Right lobe of liver (tissue), 6 donors: ENCODE results near the gene HCN1. TPM values are rescaled to one million over a fixed set of nuclear protein-coding genes. Genes with fewer than 3 reads are reported as not detected.

ENCODE experiments used
- ATAC-seq, 4 donors: fragments of 200-7000 bp; cut with Tn5 transposase; one replicate each; pipeline ENCODE4 v1.9.1; 2020; ENCODE audit warnings: mild to moderate bottlenecking in 4 of 4, moderate library complexity in 4 of 4
- DNase-seq, 3 donors: peaks; one replicate each; pipeline ENCODE4 v3.0.0-alpha.2; 2020
- H3K27ac ChIP-seq, 3 donors: fragments of 200-600 bp; one replicate each; pipeline ENCODE4 v1.8.0; 2022
- H3K27me3 ChIP-seq, 2 donors: fragments of 200-600 bp; one replicate each; pipeline ENCODE4 v1.8.0; 2022
- H3K36me3 ChIP-seq, 4 donors: fragments of 200-600 bp; sonication (generic) in 1 of 4; one replicate each; pipeline versions ENCODE4 v1.5.1 to v1.8.0; 2017 to 2022; ENCODE audit warnings: control low read depth in 1 of 4
- H3K4me1 ChIP-seq, 4 donors: fragments of 200-600 bp; sonication (generic) in 1 of 4; one replicate each; pipeline versions ENCODE4 v1.5.1 to v1.8.0; 2017 to 2022; ENCODE audit warnings: control low read depth in 1 of 4
- H3K4me3 ChIP-seq, 3 donors: fragments of 200-600 bp; one replicate each; pipeline ENCODE4 v1.8.0; 2022
- H3K9me3 ChIP-seq, 4 donors: fragments of 200-600 bp; sonication (generic) in 1 of 4; one replicate each; pipeline versions ENCODE4 v1.5.1 to v1.8.0; 2017 to 2022; ENCODE audit warnings: control low read depth in 1 of 4
- POLR2A ChIP-seq: fragments of 450-650 bp; IDR thresholded peaks from one replicate; pipeline ENCODE4 v1.6.1; 2017; ENCODE audit warnings: antibody characterized with exemption, mild to moderate bottlenecking
- WGBS: methylation state at CpG from one replicate; pipeline ENCODE4 v1.1.6; 2018; ENCODE audit warnings: low coverage, low lambda C conversion rate; ENCODE audit not compliant: insufficient coverage; ENCODE audit errors: missing lambda C conversion rate; 5-methylcytosine and 5-hydroxymethylcytosine counted together
- intact Hi-C, 2 donors: fragments of 100-400 bp; cut with DNase I; formaldehyde crosslinking; loops; one replicate each; pipeline versions ENCODE4 v1.11.2 to v1.14.1; 2022
- total RNA-seq, 6 experiments: library from RNA; depleted of rRNA in 2 of 6; stranded (reverse); fragments of >200 nt in 2 of 6; fragmentation: NEBNext Ultra II Directional in 3 of 6; extraction: Animal tissue kit (Norgen Biotek cat#: 25700) in 3 of 6; gene quantifications; one replicate each; pipeline versions ENCODE4 v1.1.0 to v1.2.4, GENCODE V29; 2016 to 2023
- TF ChIP-seq, protein P1 (sequence below), 4 donors: fragments of 200-600 bp in 3 of 4; fragments of 450-650 bp in 1 of 4; IDR thresholded peaks; one replicate each; pipeline versions ENCODE4 v1.5.1 to v1.8.0; 2016 to 2022; ENCODE audit warnings: antibody characterized with exemption in 4 of 4, mild to moderate bottlenecking in 2 of 4
- donor health status: DM: no; HTN: yes; CAD: no.
- donor health status: DM: no; HTN: no; CAD: no.
- donor health status: DM: no; HTN: no; CAD: no.
- donor health status: DM: no; HTN: yes; CAD: no.
- donor health status: DM: no; HTN: yes; CAD: no.

HCN1 gene
- total RNA-seq, 6 experiments from 2014 or later: 0.09 to 0.12 TPM; not detected in 4

DNA sequence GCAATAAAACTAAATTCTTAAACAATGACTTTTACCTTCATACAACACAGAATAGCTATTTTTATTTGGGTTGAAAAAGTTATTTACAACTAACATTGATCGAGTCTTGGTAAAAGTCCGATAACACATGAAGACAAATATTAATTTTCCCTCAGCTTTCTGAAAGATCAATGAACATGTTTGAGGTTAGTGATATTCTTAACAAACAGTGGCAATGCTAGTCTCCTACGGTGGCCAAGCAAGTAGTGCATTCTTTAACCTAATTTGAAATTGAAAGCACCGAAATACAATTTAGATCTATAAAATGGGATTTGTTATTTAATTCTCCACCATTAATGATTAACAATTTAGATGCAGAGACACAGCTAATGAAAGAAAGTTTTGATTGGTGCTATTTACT lies 435.1 kb downstream of the HCN1 start:
- TF ChIP-seq, protein P1, sequence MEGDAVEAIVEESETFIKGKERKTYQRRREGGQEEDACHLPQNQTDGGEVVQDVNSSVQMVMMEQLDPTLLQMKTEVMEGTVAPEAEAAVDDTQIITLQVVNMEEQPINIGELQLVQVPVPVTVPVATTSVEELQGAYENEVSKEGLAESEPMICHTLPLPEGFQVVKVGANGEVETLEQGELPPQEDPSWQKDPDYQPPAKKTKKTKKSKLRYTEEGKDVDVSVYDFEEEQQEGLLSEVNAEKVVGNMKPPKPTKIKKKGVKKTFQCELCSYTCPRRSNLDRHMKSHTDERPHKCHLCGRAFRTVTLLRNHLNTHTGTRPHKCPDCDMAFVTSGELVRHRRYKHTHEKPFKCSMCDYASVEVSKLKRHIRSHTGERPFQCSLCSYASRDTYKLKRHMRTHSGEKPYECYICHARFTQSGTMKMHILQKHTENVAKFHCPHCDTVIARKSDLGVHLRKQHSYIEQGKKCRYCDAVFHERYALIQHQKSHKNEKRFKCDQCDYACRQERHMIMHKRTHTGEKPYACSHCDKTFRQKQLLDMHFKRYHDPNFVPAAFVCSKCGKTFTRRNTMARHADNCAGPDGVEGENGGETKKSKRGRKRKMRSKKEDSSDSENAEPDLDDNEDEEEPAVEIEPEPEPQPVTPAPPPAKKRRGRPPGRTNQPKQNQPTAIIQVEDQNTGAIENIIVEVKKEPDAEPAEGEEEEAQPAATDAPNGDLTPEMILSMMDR (IDR thresholded peaks at IDR 0.05): no peak
- TF ChIP-seq POLR2A: no peak
- Histone ChIP-seq H3K27ac (no peak overlapping the region), H3K27me3 (no peaks in the 10 kb centered on the region), H3K36me3 (no peaks in the 10 kb centered on the region), H3K9me3 (no peaks in the 10 kb centered on the region), H3K4me3 (no peak overlapping the region), H3K4me1 (peaks cover 0 to 7% (median 0%) of the 10 kb centered on the region in 4 donors)
- DNase-seq: no peak
- WGBS: 29% methylated on average over 4 of the region's 4 CpGs
- ATAC-seq: peak in 3 of 4 donors; percentile 22 to 64 (median 44)
- intact Hi-C loops: no loop called here

DNA sequence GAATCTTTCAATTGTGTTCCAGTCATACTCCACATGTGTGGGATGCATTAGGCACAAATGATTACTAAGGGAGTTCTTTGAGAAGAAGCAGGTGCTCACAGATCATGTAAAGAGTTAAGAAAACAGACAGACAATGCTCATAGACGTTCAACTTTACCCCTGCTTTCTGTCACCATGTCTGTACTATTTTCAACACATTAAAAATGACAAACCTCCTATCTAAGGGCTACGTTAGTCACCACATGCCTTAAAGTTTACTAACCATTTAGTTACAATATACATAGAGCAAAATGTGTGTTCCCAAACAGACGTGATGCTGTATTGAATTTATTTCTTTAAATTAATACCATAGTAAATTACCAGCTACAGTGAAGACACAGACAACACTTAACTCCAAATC lies 435.9 kb downstream of the HCN1 start:
- no peaks in the 10 kb centered on the region for H3K27me3 ChIP-seq
- intact Hi-C loops: no loop called here
- DNase-seq (no peak), ATAC-seq (no peak)
- no peak overlapping the region for H3K4me3 ChIP-seq
- H3K9me3 ChIP-seq: no peaks in the 10 kb centered on the region
- no peak overlapping the region for H3K27ac ChIP-seq
- 48% methylated on average over 3 of the region's 3 CpGs for WGBS
- TF ChIP-seq POLR2A: no peak
- TF ChIP-seq, protein P1 (IDR thresholded peaks at IDR 0.05): no peak
- H3K4me1 ChIP-seq: peaks cover 0 to 7% (median 0%) of the 10 kb centered on the region in 4 donors
- no peaks in the 10 kb centered on the region for H3K36me3 ChIP-seq

- TF ChIP-seq, protein P1 (IDR thresholded peaks at IDR 0.05): no peak
- TF ChIP-seq POLR2A: no peak
- ATAC-seq: no peak
- no peaks in the 10 kb centered on the region for H3K9me3 ChIP-seq
- H3K27ac ChIP-seq: no peak overlapping the region
- 5% methylated on average over 1 of the region's 1 CpG for WGBS
- no peaks in the 10 kb centered on the region for H3K4me1 ChIP-seq
- H3K4me3 ChIP-seq: no peak overlapping the region
- intact Hi-C loops: no loop called here
- no peak for DNase-seq
- H3K36me3 ChIP-seq: no peaks in the 10 kb centered on the region
- H3K27me3 ChIP-seq: no peaks in the 10 kb centered on the region
Measured at GRCh38 chr5:45252978-45253377, 443.2 kb downstream of the HCN1 start.

DNA sequence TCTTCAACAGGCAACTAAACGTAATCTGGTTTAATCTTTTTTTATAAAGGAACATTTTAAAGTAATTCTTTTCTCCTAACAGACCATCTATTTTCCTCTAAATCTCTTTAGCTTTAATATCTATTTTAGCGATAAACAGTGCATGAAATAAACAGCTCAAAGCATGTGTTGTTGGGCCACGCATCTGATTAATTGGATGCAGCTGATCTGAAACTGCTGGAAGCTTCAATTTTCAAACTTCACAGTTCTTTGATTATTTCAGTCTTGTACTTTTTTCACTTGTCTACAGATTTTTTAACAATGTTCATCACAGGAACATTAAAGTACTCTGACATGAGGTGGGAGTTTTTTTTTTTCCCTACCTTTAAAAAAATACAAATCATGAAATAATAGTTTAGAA lies 443.6 kb downstream of the HCN1 start:
- no peak overlapping the region for H3K27ac ChIP-seq
- no peaks in the 10 kb centered on the region for H3K36me3 ChIP-seq
- no peak for ATAC-seq
- TF ChIP-seq, protein P1 (IDR thresholded peaks at IDR 0.05): no peak
- TF ChIP-seq POLR2A: no peak
- H3K4me1 ChIP-seq: no peaks in the 10 kb centered on the region
- H3K4me3 ChIP-seq: no peak overlapping the region
- no peaks in the 10 kb centered on the region for H3K9me3 ChIP-seq
- no peak for DNase-seq
- no peaks in the 10 kb centered on the region for H3K27me3 ChIP-seq
- WGBS: 68% methylated on average over 3 of the region's 3 CpGs
- intact Hi-C loops: no loop called here

DNA sequence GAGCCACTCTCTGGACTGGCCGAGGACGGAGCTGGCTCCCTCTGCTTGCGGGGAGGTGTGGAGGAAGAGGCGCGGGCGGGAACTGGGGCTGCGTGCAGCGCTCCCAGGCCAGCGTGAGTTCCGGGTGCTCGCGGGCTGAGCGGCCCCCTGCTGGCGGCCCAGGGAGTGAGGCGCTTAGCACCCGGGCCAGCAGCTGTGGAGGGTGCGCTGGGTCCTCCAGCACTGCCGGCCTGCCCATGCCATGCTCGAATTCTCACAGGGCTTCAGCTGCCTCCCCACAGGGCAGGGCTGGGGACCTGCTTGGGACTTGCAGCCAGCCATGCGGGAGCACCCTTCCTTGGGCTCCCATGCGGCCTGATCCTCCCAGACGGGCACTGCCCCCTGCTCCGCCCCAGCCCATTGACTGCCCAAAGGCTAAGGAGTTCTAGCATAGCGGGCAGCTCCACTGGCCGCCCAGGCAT lies 470.6 kb downstream of the HCN1 start:
- DNase-seq (no peak), ATAC-seq (peak in 1 of 4 donors; percentile 31)
- TF ChIP-seq, protein P1 (IDR thresholded peaks at IDR 0.05): no peak
- TF ChIP-seq POLR2A: no peak
- WGBS: 95% methylated on average over 7 of the region's 25 CpGs
- H3K27me3 ChIP-seq: no peaks in the 10 kb centered on the region
- no peak overlapping the region for H3K27ac ChIP-seq
- no peaks in the 10 kb centered on the region for H3K36me3 ChIP-seq
- H3K9me3 ChIP-seq: no peaks in the 10 kb centered on the region
- no peak overlapping the region for H3K4me3 ChIP-seq
- intact Hi-C loops: no loop called here
- H3K4me1 ChIP-seq: peaks cover 0 to under 1% (median 0%) of the 10 kb centered on the region in 4 donors
